Measurements from ENCODE around the gene TXLNB. TPM values are rescaled to one million over a fixed set of nuclear protein-coding genes. Genes with fewer than 3 reads are reported as not detected.

The TXLNB gene
- total RNA-seq, 1 experiment from 2014 or later: 0.15 TPM

DNA sequence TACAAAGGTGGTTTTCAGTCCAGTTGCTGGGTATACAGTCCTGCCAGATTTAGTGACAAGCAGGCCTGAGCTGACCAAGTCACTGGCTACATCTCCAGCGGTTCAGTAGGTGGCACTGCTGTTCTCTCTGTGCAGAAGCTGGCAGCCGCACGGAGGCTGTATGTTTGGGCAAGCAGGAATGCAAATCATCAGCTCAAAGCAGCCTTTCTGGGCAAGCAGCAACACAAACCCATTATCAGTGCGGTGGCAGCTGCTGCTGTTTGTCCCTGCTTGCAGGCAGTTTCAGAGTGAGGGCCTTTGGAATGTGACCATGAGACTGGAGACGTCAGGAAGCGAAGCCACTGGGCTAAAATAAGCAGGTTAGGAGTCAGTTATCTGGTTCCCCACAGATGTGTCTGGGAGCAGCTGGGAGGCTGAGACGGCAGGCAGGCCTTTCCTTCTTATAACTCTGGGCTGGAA is 72.5 kb downstream of the TXLNB start:
- Mint-ChIP-seq H3K36me3 (0 out of 2 replicates have a peak, but pooled peaks cover 2% of the 10 kb centered on the region), H3K9me3 (peaks cover 4% of the 10 kb centered on the region; the same call in 1 of the 2 replicates), H3K27ac (peak overlapping the region; percentile 97), H3K4me3 (peak overlapping the region; percentile 27; the same call in 1 of the 2 replicates), H3K4me1 (peaks cover 5% of the 10 kb centered on the region), H3K27me3 (ENCODE audit: low read depth) (no peaks in the 10 kb centered on the region)
- POLR2A ChIA-PET: interaction anchor here (1.0 to 1.1 kb wide), 2 partner anchors 145 to 156 kb away, joined by 3 to 7 read pairs; no protein-coding TSS in a partner anchor
- CTCF ChIA-PET: interaction anchor here (0.6 to 4.6 kb wide), 31 partner anchors 9 to 642 kb away, joined by 3 to 94 read pairs (median 4); partner anchors contain the start of genes CITED2 and TXLNB
- ATAC-seq (peak; percentile 100), DNase-seq (ENCODE audit: low spot score) (peak; percentile 77)
- TF ChIP-seq TP53 (CRISPR knock-in tag; IDR thresholded peaks at IDR 0.05) (no peak), GABPB1 (CRISPR knock-in tag; IDR thresholded peaks at IDR 0.05) (no peak), NFE2L1 (CRISPR knock-in tag; IDR thresholded peaks at IDR 0.05) (no peak), RELA (CRISPR knock-in tag; IDR thresholded peaks at IDR 0.05; ENCODE audit: borderline replicate concordance) (no peak), ETV6 (CRISPR knock-in tag; IDR thresholded peaks at IDR 0.05) (peak; percentile 47; the same call in 1 of the 2 replicates), HMGA2 (CRISPR knock-in tag; IDR thresholded peaks at IDR 0.05) (no peak), MYBL2 (CRISPR knock-in tag; IDR thresholded peaks at IDR 0.05) (no peak), MAX (CRISPR knock-in tag; IDR thresholded peaks at IDR 0.05) (peak; percentile 67), CREM (CRISPR knock-in tag; IDR thresholded peaks at IDR 0.05) (0 out of 2 replicates have a peak, but pooled peaks have one; percentile 41), ZNF138 (CRISPR knock-in tag; conservative IDR thresholded peaks at IDR 0.05) (no peak), ESRRA (CRISPR knock-in tag; IDR thresholded peaks at IDR 0.05; ENCODE audit: borderline replicate concordance) (no peak), FOXK1 (CRISPR knock-in tag; IDR thresholded peaks at IDR 0.05) (no peak), ATF3 (CRISPR knock-in tag; conservative IDR thresholded peaks at IDR 0.05) (no peak), ZNF512 (CRISPR knock-in tag; IDR thresholded peaks at IDR 0.05; ENCODE audit: borderline replicate concordance) (no peak), E2F4 (CRISPR knock-in tag; IDR thresholded peaks at IDR 0.05; ENCODE audit: borderline replicate concordance, low read depth) (no peak), NR3C1 (CRISPR knock-in tag; conservative IDR thresholded peaks at IDR 0.05; ENCODE audit: low read depth) (no peak), ZNF121 (CRISPR knock-in tag; IDR thresholded peaks at IDR 0.05) (peak; percentile 82), JAZF1 (CRISPR knock-in tag; IDR thresholded peaks at IDR 0.05) (no peak)
- TF ChIP-seq, protein P1, sequence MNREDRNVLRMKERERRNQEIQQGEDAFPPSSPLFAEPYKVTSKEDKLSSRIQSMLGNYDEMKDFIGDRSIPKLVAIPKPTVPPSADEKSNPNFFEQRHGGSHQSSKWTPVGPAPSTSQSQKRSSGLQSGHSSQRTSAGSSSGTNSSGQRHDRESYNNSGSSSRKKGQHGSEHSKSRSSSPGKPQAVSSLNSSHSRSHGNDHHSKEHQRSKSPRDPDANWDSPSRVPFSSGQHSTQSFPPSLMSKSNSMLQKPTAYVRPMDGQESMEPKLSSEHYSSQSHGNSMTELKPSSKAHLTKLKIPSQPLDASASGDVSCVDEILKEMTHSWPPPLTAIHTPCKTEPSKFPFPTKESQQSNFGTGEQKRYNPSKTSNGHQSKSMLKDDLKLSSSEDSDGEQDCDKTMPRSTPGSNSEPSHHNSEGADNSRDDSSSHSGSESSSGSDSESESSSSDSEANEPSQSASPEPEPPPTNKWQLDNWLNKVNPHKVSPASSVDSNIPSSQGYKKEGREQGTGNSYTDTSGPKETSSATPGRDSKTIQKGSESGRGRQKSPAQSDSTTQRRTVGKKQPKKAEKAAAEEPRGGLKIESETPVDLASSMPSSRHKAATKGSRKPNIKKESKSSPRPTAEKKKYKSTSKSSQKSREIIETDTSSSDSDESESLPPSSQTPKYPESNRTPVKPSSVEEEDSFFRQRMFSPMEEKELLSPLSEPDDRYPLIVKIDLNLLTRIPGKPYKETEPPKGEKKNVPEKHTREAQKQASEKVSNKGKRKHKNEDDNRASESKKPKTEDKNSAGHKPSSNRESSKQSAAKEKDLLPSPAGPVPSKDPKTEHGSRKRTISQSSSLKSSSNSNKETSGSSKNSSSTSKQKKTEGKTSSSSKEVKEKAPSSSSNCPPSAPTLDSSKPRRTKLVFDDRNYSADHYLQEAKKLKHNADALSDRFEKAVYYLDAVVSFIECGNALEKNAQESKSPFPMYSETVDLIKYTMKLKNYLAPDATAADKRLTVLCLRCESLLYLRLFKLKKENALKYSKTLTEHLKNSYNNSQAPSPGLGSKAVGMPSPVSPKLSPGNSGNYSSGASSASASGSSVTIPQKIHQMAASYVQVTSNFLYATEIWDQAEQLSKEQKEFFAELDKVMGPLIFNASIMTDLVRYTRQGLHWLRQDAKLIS (CRISPR knock-in tag; IDR thresholded peaks at IDR 0.05; ENCODE audit: borderline replicate concordance): no peak
- TF ChIP-seq, protein P2, sequence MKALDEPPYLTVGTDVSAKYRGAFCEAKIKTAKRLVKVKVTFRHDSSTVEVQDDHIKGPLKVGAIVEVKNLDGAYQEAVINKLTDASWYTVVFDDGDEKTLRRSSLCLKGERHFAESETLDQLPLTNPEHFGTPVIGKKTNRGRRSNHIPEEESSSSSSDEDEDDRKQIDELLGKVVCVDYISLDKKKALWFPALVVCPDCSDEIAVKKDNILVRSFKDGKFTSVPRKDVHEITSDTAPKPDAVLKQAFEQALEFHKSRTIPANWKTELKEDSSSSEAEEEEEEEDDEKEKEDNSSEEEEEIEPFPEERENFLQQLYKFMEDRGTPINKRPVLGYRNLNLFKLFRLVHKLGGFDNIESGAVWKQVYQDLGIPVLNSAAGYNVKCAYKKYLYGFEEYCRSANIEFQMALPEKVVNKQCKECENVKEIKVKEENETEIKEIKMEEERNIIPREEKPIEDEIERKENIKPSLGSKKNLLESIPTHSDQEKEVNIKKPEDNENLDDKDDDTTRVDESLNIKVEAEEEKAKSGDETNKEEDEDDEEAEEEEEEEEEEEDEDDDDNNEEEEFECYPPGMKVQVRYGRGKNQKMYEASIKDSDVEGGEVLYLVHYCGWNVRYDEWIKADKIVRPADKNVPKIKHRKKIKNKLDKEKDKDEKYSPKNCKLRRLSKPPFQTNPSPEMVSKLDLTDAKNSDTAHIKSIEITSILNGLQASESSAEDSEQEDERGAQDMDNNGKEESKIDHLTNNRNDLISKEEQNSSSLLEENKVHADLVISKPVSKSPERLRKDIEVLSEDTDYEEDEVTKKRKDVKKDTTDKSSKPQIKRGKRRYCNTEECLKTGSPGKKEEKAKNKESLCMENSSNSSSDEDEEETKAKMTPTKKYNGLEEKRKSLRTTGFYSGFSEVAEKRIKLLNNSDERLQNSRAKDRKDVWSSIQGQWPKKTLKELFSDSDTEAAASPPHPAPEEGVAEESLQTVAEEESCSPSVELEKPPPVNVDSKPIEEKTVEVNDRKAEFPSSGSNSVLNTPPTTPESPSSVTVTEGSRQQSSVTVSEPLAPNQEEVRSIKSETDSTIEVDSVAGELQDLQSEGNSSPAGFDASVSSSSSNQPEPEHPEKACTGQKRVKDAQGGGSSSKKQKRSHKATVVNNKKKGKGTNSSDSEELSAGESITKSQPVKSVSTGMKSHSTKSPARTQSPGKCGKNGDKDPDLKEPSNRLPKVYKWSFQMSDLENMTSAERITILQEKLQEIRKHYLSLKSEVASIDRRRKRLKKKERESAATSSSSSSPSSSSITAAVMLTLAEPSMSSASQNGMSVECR (CRISPR knock-in tag; IDR thresholded peaks at IDR 0.05; ENCODE audit: borderline replicate concordance): peak; percentile 51; the same call in 1 of the 2 replicates
- TF ChIP-seq, protein P3, sequence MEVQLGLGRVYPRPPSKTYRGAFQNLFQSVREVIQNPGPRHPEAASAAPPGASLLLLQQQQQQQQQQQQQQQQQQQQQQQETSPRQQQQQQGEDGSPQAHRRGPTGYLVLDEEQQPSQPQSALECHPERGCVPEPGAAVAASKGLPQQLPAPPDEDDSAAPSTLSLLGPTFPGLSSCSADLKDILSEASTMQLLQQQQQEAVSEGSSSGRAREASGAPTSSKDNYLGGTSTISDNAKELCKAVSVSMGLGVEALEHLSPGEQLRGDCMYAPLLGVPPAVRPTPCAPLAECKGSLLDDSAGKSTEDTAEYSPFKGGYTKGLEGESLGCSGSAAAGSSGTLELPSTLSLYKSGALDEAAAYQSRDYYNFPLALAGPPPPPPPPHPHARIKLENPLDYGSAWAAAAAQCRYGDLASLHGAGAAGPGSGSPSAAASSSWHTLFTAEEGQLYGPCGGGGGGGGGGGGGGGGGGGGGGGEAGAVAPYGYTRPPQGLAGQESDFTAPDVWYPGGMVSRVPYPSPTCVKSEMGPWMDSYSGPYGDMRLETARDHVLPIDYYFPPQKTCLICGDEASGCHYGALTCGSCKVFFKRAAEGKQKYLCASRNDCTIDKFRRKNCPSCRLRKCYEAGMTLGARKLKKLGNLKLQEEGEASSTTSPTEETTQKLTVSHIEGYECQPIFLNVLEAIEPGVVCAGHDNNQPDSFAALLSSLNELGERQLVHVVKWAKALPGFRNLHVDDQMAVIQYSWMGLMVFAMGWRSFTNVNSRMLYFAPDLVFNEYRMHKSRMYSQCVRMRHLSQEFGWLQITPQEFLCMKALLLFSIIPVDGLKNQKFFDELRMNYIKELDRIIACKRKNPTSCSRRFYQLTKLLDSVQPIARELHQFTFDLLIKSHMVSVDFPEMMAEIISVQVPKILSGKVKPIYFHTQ (CRISPR knock-in tag; IDR thresholded peaks at IDR 0.05): no peak

All from WTC11 (cell line).